Astrocyte of the cerebellum (primary cell): ENCODE results near the gene ZNF622.

Experiments used
- DNase-seq: peaks from one replicate; pipeline ENCODE4 v3.0.0-alpha.2; 2011; ENCODE audit warnings: low read depth
- H3K4me3 ChIP-seq: 2 replicates; pipeline ENCODE4 v1.5.1; 2011; ENCODE audit warnings: mild to moderate bottlenecking, low read depth, low read length, moderate library complexity
- in situ Hi-C: cut with HindIII; loops from 2 replicates; pipeline ENCODE4 v1.10.0; 2017; ENCODE audit warnings: low sequenced_read_pairs
- TF ChIP-seq, protein P1 (sequence below): IDR thresholded peaks from 2 replicates; pipeline ENCODE4 v1.5.1; 2012; ENCODE audit warnings: low read length, low read depth, moderate library complexity, mild to moderate bottlenecking; ENCODE audit errors: missing control alignments

The ZNF622 gene

DNA sequence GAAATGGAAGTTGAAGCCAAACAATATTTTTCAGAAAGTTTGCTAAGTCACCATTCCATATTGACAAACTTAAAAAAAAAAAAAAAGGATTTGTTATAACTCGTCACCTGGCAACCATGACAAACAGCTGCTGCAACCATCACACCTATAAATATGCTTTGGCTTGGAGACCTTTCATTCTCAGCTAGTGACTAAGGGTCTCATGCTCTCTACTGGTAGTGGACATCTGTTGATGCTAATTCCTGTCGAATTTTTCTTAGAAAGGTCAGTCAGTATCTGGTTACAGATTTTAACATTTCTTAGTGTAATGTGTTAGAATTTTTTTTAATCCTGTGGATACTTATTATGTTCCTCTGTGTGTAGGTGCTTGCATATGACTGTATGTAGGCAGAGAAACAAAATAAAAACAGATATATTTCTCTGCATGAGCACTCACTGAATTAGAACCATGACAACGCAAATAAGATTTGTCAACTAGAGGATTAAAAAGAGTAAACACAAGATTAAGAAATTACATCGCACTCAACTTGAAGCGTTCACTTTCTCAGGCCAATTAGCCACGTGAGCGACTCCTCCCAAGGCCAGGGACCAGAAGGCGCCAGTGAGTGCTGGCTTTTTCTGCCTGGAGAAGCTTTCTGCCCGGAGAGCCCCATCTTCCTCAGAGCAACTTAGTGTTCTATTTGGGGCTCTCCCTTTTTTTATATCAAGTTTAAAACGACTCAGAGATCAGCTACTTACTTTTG lies 27.0 kb upstream of the ZNF622 start:
- no peak overlapping the region for H3K4me3 ChIP-seq
- in situ Hi-C loops = no loop called here
- DNase-seq = peak; percentile 11
- TF ChIP-seq, protein P1, sequence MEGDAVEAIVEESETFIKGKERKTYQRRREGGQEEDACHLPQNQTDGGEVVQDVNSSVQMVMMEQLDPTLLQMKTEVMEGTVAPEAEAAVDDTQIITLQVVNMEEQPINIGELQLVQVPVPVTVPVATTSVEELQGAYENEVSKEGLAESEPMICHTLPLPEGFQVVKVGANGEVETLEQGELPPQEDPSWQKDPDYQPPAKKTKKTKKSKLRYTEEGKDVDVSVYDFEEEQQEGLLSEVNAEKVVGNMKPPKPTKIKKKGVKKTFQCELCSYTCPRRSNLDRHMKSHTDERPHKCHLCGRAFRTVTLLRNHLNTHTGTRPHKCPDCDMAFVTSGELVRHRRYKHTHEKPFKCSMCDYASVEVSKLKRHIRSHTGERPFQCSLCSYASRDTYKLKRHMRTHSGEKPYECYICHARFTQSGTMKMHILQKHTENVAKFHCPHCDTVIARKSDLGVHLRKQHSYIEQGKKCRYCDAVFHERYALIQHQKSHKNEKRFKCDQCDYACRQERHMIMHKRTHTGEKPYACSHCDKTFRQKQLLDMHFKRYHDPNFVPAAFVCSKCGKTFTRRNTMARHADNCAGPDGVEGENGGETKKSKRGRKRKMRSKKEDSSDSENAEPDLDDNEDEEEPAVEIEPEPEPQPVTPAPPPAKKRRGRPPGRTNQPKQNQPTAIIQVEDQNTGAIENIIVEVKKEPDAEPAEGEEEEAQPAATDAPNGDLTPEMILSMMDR = no peak

DNA sequence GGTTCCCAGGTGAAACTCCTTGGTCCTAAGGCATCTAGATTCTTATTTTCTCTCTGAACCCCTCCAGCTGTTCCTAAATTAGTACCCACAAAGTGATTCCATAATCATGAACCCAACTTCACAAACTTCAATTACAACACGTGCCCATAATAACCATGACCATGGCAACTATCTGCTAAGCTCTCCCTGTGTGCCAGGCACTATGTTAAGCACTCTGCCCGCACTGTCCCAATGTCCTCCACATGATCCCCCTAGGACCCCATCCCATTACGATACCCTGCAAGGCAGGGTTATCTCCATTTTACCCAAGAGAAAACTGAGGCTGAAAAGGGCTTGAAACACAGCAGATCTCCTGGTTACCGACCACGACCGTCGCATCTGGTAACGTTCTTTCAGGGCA lies 25.3 kb upstream of the ZNF622 start:
- TF ChIP-seq, protein P1 = no peak
- in situ Hi-C loops = no loop called here
- no peak for DNase-seq
- H3K4me3 ChIP-seq = no peak overlapping the region

DNA sequence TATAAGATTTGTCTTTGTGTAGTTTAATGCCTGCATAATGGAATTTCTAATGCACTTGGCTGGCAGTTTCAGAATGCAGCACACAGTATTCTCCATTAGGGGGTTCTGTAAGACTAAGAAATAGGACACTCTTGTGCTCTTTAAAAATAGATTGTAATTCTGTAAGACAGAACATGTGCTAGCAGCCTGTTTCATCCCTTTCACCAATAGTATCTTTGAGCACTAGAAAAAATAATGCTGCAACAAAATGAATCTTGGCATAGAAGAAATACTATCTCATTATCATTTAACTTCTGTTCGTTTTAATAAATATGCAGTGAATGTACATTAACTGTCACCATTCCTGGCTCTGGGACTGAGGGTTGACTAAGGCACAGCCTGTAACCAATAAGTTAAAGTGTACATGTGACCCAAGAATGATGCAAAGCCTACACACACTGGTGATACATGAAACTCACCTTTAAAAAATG lies 23.8 kb upstream of the ZNF622 start:
- H3K4me3 ChIP-seq = no peak overlapping the region
- TF ChIP-seq, protein P1 = peak; percentile 77
- DNase-seq = peak; percentile 39
- in situ Hi-C loops = no loop called here

DNA sequence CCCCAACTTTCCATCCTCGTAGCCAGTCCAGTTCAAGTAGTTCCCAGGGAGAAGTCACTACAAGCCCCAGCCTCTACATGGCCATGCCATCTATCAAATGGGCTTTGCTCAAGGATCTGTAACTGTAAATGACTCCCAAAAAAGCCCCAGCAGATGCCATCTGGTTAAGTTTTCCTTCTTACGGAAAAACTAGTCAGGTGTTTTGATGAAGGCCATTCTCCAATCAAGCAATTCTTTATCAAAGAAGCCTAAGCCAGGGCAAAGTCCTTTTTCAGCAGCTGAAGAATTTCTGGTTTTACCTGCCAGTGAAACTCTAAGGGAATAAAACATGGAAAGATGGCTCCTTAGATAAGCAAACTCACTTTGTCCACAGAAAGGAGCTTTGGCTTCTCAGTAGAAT lies 21.9 kb upstream of the ZNF622 start:
- no peak overlapping the region for H3K4me3 ChIP-seq
- in situ Hi-C loops = no loop called here

DNA sequence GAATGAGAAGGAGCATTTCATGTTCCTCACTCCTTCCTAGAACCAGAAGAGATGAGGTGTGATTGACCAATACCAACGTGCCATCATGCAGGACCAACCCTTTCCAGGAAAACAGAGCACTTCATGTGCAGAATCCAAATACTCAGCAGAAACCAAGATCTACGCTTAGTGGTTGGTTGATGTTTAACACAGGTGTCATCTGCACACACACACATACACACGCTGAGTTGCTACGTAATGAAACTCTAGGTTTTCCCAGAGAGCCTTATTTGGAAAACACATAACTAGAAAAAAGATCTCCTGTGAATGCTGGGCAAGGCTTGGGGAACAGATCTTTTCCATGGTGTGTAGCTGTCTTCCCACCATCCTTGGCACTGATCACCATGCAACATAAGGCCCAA lies 21.1 kb upstream of the ZNF622 start:
- in situ Hi-C loops = no loop called here
- DNase-seq = no peak
- TF ChIP-seq, protein P1 = no peak
- no peak overlapping the region for H3K4me3 ChIP-seq

More for the DNA sequence above, 21.9 kb upstream of the ZNF622 start:
- DNase-seq = no peak
- TF ChIP-seq, protein P1 = no peak

DNA sequence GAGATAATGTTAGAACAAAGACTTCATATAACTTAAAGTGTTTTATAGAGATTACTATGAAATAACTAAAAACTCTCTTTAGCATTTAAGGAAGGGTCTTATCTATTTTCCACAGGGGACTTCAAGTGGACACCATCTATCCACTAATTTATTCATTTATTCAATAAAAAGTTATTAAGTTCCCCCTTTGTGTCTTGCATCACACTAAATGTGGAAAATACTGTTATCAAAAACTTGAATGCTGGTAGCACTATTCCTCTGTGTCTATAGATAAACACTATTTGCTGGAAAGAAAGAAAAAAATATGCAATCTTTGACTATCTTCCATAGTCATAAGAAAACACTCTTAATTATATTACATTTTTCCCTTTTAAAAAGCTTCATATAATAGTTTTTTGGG lies 20.1 kb upstream of the ZNF622 start:
- DNase-seq = no peak
- in situ Hi-C loops = no loop called here
- TF ChIP-seq, protein P1 = no peak
- no peak overlapping the region for H3K4me3 ChIP-seq
